Activated CD4-positive, alpha-beta T cell treated with anti-CD3 and anti-CD28 coated beads, Interleukin-2, amount 50 U/mL, for 16 hours (primary cell): Measurements from ENCODE around the gene TCP11X2.
"Not testable (repeated sequence)": the region's sequence is repeated elsewhere in the genome, so short reads cannot be mapped to it uniquely, and the experiment has no call there.

Experiments
- DNase-seq: peaks from one replicate; pipeline ENCODE4 v3.0.0-alpha.2; 2020

Gene TCP11X2

DNA sequence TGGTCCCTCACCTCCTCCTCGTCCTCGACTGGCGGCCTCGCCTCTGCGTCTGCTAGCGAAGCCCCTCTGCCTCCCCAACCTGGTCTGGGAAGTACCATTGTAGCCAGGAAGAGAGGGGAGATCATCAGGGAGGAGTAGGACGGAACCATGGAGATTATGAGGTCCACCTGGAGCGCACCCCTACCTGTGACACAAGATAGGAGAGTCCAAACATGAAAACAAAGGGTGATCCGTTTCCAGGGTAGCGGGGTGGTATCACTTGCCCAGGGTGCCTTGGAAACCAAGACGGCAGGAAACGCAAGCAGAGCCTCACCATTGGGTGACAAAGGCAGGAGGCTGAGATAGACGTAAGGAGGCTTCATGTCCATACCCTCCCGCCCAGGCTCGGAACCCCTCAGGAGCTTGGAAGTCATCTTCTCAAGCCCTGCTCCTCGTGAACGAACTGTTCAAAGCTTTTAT lies at the start of gene TCP11X2:
TSS of gene TCP11X2 (minus strand) at position 51 of the 459 bp plus-strand sequence.
- DNase-seq = not testable (repeated sequence)

DNA sequence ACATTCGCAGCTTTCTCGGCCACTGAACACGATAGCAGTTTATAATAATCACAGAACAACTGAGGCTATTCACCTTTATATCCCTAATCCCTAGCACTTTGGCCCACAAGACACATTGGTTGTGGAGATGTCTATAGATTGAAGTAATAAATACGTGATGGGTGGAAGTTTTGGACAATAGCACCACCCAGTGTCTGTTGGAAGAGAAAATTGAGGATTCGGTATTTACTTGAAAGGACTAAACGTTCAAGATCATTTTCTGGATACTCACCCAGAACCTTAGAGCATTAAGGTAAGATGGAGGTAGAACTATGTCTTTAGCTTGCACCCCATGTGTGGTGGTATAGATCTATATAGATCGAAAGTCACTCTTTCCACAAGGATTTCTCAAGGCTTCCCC lies 45.7 kb upstream of the TCP11X2 start:
- peak; percentile 6 for DNase-seq

DNA sequence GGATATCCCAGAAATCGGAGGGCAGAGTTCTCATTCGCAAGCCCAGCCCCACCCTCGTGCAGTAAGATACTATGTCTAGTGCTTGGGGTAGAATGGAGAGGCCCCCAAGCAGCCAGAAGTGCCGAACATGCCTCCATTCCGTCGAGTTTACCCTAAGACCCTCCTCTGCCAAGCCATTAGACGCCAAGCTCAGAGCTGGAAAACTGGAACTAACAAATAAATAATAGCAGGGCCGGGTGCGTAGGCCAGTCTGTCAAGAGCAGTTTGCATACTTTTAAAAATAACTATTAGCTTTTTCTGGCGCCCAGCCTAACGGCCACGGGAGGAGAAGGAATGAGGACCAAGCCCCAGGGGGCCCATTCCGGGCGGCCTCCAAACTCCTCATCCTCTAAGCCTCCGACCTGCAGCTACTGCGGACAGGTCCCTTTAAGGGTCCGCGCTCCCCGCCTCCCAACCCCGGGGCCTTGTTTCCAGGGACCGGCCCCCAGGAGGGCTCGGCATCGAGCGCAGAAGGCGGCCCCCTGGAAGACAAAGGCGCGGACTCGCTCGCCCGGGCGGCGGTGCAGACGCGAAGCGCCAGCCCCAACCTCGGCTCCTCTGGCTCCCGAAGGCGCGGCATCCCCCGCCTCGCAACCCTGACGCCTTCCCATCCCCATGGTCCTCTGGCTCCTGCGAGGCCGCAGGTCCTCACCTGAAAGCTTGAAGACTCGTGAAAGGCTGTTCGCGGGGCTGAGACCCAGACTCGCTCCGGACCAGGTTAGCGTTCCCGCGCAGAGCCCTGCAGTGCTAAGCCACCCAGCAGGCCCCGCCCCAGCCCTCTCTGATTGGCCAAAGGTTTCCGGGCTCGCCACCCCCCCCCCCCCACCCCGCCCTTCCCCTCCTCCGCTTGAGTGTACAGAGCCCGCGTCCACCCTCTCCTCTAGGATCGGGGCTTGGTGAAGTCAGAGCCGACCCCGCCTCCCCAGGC lies 44.6 kb upstream of the TCP11X2 start, which contains the start of gene TMSB15A:
TSS of gene TMSB15A (minus strand) at position 765 of the 967 bp plus-strand sequence.
- peak; percentile 36 for DNase-seq

DNA sequence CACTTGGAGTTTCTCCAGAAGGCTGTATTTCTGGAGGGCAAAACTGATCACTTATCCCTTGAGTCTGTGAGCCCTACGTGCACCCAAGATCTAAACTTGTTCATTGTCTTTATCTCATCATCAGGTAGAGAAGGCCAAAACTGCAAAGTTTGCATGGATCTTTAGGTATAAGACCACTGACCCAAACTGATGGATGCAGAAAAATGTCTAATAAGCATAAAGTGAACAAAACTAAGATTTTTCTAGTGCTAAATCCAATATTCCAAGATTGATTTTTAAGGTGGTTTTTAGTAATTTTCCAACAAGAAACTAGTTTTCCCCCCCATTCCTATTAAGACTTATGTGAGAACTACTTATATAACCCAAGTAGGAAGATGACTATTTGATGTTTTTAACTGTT lies 42.9 kb upstream of the TCP11X2 start:
- no peak for DNase-seq

DNA sequence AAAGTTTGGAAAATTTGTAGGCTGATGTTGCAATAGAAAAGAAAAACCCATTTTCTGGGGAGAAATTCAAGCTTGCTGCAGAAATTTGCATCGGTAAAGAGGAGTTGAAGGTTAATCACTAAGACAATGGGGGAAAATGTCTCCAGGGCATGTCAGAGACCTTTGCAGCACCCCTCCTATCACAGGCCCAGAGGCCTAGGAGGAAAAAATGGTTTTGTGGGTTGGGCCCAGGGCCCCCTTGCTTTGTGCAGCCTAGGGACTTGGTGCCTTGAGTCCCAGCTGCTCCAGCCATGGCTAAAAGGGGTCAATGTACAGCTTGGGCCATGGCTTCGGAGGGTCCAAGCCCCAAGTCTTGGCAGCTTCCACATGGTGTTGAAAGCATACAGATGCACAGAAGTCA lies 27.1 kb upstream of the TCP11X2 start:
- no peak for DNase-seq

DNA sequence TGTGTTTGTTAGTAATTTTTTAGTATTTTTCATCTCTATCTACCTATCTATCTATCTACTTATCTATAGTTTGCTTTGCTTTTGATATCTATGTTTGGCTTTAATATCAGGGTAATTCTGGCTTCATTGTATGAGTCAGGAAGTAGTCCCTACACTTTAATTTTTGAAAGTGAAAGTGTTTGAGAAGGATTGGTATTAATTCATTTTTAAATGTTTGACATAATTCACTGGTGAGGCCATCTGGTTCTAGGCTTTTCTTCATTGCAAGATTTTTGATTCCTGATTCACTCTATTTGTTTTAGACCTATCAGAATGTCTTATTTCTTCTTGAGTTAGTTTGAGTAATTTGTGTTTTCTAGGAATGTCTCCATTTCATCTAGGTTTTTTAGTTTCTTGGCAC lies 20.2 kb upstream of the TCP11X2 start:
- no peak for DNase-seq

DNA sequence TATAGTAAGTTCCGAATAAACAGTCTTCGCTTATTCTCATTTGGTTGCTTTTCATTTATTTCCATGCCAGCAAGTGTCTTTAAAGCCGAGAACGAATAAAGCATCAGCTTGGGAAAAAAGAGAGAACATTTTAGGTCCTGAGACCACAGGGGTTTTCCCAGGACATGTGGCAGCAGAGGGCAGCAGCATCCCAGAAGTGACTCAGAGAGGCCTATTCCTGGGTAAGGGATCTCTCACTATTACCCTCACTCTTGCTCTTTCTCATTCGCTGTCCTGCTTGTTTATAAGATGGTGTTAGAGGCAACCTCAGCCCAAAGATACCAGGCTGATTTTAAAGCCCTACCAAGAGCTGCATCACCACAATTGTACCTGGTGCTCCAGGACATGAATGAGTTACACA lies 7.2 kb upstream of the TCP11X2 start:
- DNase-seq = not testable (repeated sequence)

DNA sequence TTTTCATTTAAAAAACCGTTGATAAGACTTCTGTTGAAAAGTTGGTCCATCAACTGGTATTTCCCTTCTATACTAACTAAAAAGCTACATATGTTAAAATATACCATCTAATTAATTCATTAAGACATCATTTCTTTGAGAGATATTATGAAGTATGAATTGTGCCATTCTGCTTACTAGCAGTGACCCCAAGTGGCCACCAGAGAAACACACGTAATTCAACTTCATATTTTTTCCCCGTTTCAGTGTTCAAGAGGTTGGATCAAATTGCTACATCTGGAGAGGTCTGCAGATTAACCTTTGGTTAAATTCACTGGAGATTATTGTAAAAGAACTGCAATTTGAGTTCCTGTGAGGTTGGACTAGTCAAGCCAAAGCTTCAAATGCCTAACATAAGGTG lies 1.4 kb downstream of the TCP11X2 start:
- DNase-seq = not testable (repeated sequence)

DNA sequence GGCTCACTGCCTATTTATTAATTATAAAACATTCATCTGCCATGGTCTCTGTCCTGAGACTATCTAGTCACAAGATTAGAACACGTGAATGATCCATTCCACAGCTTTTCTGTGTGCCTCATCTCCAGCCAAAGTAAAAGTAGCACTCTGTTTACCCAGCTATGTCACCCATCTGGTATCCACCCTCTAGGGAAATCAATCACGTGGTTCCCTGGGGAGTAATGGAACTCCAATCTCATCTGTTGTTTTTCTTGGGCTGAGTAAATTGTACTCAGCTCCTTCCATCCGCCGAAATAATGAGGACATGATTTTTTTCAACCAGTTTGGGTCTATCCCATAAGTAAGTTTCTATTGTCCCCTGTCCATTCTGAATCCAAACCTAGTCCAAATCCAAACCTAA lies 13.0 kb downstream of the TCP11X2 start:
- not testable (repeated sequence) for DNase-seq

DNA sequence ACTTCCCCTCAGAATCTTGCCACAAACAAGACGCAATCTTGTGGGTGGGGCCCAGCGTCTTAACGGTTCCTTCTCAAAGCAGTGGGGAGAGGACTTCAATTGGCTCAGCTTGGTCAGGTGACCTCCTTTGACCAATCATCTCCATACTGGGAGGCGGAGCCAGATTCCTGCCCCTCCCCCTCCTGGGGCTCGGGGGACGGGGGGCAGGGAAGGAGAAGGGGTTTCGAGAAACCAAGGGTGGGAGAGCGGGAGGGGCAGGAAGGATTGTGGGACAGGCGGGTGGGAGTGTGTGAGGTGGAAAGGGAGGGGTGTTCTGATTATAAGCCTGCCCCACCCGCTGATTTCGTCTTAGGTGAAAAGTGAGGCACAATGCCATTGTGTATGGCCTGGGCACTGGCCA lies 31.7 kb downstream of the TCP11X2 start, which contains the start of gene NXF2B:
TSS of gene NXF2B (minus strand) at position 101 of the 400 bp plus-strand sequence. CDS start 59,972 bp downstream, outside the sequence.
- not testable (repeated sequence) for DNase-seq

DNA sequence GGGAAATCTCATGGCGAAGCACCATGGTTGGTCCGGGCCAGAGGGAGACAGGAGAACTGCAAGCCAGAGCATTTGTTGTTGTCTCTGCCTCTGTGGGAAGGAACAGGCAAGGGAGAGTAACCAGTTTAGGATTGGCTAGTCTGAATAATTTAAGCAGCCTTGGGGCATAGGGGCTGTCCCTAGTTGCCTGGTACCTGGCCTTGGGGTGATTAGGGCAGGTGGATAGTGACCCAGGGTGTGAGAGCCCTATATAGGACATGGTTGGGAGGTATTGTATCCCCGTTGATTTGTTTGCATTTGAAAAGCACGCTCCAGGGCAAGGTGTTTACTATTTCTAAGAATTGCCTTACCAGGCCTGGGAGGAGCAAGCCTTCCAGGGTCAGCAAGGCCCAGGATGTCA lies 57.1 kb downstream of the TCP11X2 start:
- DNase-seq = not testable (repeated sequence)
